Medulla oblongata (tissue), 1 donor: Measurements from ENCODE around the gene RANBP17.
"Not testable (repeated sequence)": the region's sequence is repeated elsewhere in the genome, so short reads cannot be mapped to it uniquely, and the experiment has no call there.

ENCODE experiments used
- DNase-seq: peaks from one replicate; pipeline ENCODE4 v3.0.0-alpha.2; 2015; ENCODE audit errors: extremely low spot score

Gene RANBP17

GRCh38 chr5:171155621-171156020, 293.8 kb downstream of the RANBP17 start:
- no peak for DNase-seq

GRCh38 chr5:171157276-171157675, 295.5 kb downstream of the RANBP17 start:
- no peak for DNase-seq

GRCh38 chr5:171157775-171158174, 296.0 kb downstream of the RANBP17 start:
- no peak for DNase-seq

GRCh38 chr5:171158581-171158980, 296.8 kb downstream of the RANBP17 start:
- DNase-seq, result no peak

- no peak for DNase-seq
Measured at GRCh38 chr5:171162165-171162564, 300.3 kb downstream of the RANBP17 start.

GRCh38 chr5:171162596-171162995, 300.8 kb downstream of the RANBP17 start:
- no peak for DNase-seq

- DNase-seq, result no peak
Measured at GRCh38 chr5:171166766-171167165, 304.9 kb downstream of the RANBP17 start.

GRCh38 chr5:171168171-171168570, 306.4 kb downstream of the RANBP17 start:
- no peak for DNase-seq

- DNase-seq, result not testable (repeated sequence)
Measured at GRCh38 chr5:171174960-171175359, 313.1 kb downstream of the RANBP17 start.

GRCh38 chr5:171175746-171176145, 313.9 kb downstream of the RANBP17 start:
- no peak for DNase-seq

GRCh38 chr5:171178190-171178589, 316.4 kb downstream of the RANBP17 start:
- not testable (repeated sequence) for DNase-seq

- no peak for DNase-seq
Measured at GRCh38 chr5:171188016-171188415, 326.2 kb downstream of the RANBP17 start.

GRCh38 chr5:171189442-171189841, 327.6 kb downstream of the RANBP17 start:
- DNase-seq, result no peak

- no peak for DNase-seq
Measured at GRCh38 chr5:171192111-171192510, 330.3 kb downstream of the RANBP17 start.

GRCh38 chr5:171201310-171201709, 339.5 kb downstream of the RANBP17 start:
- DNase-seq, result no peak

- DNase-seq, result peak; percentile 57
Measured at GRCh38 chr5:171205375-171205774, 343.6 kb downstream of the RANBP17 start.

GRCh38 chr5:171207256-171207847, 345.5 kb downstream of the RANBP17 start:
- peak; percentile 68 for DNase-seq

- DNase-seq, result no peak
Measured at GRCh38 chr5:171221916-171222315, 360.1 kb downstream of the RANBP17 start.

- no peak for DNase-seq
Measured at GRCh38 chr5:171223927-171224326, 362.1 kb downstream of the RANBP17 start.

- no peak for DNase-seq
Measured at GRCh38 chr5:171226096-171226754, 364.4 kb downstream of the RANBP17 start.

- DNase-seq, result no peak
Measured at GRCh38 chr5:171226864-171227263, 365.0 kb downstream of the RANBP17 start.

GRCh38 chr5:171236651-171237050, 374.8 kb downstream of the RANBP17 start:
- no peak for DNase-seq

- DNase-seq, result no peak
Measured at GRCh38 chr5:171242521-171242920, 380.7 kb downstream of the RANBP17 start.

- DNase-seq, result no peak
Measured at GRCh38 chr5:171246231-171246630, 384.4 kb downstream of the RANBP17 start.
